ENCODE measurements around the gene NRDC.

The NRDC gene

DNA sequence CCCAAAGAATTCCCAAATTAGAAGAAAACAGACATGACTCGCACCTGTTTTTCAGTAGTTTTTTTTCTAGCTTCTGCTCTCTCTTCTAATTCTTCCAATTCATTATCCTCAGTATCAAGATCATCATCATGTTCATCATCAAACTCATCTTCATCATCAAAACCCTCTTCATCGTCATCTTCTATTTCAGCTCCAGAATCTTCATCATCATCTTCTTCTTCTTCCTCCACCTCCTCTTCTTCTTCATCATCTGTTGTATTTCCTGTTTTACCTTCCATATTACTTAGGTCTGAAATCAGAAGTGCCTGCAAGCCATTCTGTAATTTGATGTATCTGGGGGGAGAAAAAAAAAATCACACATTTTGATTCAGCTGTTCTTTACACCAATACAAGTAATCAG, 38.3 kb downstream of the NRDC start:
- Histone ChIP-seq H3K4me1 (ENCODE audit: control insufficient read depth, low read length) (no peaks in the 10 kb centered on the region), H3K36me3 (ENCODE audit: control insufficient read depth, low read length) (peaks cover 43% of the 10 kb centered on the region), H3F3A (ENCODE audit: control insufficient read depth, insufficient read depth) (no peaks in the 10 kb centered on the region), H3K9me3 (ENCODE audit: control insufficient read depth, insufficient read depth, low read length) (no peaks in the 10 kb centered on the region), H3K9me2 (replicated peaks; ENCODE audit: control insufficient read depth, low read length) (no peaks in the 10 kb centered on the region), H4K20me1 (ENCODE audit: control insufficient read depth, insufficient read depth, low read depth, low read length) (no peaks in the 10 kb centered on the region), H3K4me2 (ENCODE audit: low read length) (no peak overlapping the region), H3K4me3 (ENCODE audit: low read length) (no peak overlapping the region), H3K79me2 (ENCODE audit: control insufficient read depth, low read length) (peaks cover 13% of the 10 kb centered on the region), H3K27me3 (ENCODE audit: control insufficient read depth, low read length) (no peaks in the 10 kb centered on the region), H3K27ac (ENCODE audit: low read depth, low read length) (no peak overlapping the region)
- TF ChIP-seq, protein P1, sequence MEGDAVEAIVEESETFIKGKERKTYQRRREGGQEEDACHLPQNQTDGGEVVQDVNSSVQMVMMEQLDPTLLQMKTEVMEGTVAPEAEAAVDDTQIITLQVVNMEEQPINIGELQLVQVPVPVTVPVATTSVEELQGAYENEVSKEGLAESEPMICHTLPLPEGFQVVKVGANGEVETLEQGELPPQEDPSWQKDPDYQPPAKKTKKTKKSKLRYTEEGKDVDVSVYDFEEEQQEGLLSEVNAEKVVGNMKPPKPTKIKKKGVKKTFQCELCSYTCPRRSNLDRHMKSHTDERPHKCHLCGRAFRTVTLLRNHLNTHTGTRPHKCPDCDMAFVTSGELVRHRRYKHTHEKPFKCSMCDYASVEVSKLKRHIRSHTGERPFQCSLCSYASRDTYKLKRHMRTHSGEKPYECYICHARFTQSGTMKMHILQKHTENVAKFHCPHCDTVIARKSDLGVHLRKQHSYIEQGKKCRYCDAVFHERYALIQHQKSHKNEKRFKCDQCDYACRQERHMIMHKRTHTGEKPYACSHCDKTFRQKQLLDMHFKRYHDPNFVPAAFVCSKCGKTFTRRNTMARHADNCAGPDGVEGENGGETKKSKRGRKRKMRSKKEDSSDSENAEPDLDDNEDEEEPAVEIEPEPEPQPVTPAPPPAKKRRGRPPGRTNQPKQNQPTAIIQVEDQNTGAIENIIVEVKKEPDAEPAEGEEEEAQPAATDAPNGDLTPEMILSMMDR (IDR thresholded peaks at IDR 0.05; ENCODE audit: low read depth, low read length, poor library complexity, severe bottlenecking), result no peak
- TF ChIP-seq EZH2phosphoT487 (IDR thresholded peaks at IDR 0.05; ENCODE audit: borderline replicate concordance, low read length), result no peak

GRCh38 chr1:51839094-51839493, 39.4 kb downstream of the NRDC start:
- no peak overlapping the region for H3K4me2 ChIP-seq (ENCODE audit: low read length)
- peaks cover 11% of the 10 kb centered on the region for H3K79me2 ChIP-seq (ENCODE audit: control insufficient read depth, low read length)
- H3K4me3 ChIP-seq (ENCODE audit: low read length), result no peak overlapping the region
- H3K36me3 ChIP-seq (ENCODE audit: control insufficient read depth, low read length), result peaks cover 43% of the 10 kb centered on the region
- H3K27me3 ChIP-seq (ENCODE audit: control insufficient read depth, low read length), result no peaks in the 10 kb centered on the region
- H3K9me3 ChIP-seq (ENCODE audit: control insufficient read depth, insufficient read depth, low read length), result no peaks in the 10 kb centered on the region
- no peaks in the 10 kb centered on the region for H3F3A ChIP-seq (ENCODE audit: control insufficient read depth, insufficient read depth)
- H3K27ac ChIP-seq (ENCODE audit: low read depth, low read length), result no peak overlapping the region
- no peaks in the 10 kb centered on the region for H3K4me1 ChIP-seq (ENCODE audit: control insufficient read depth, low read length)
- no peaks in the 10 kb centered on the region for H4K20me1 ChIP-seq (ENCODE audit: control insufficient read depth, insufficient read depth, low read depth, low read length)
- TF ChIP-seq EZH2phosphoT487 (IDR thresholded peaks at IDR 0.05; ENCODE audit: borderline replicate concordance, low read length), result no peak
- TF ChIP-seq, protein P1 (IDR thresholded peaks at IDR 0.05; ENCODE audit: low read depth, low read length, poor library complexity, severe bottlenecking), result no peak
- H3K9me2 ChIP-seq (replicated peaks; ENCODE audit: control insufficient read depth, low read length), result no peaks in the 10 kb centered on the region

DNA sequence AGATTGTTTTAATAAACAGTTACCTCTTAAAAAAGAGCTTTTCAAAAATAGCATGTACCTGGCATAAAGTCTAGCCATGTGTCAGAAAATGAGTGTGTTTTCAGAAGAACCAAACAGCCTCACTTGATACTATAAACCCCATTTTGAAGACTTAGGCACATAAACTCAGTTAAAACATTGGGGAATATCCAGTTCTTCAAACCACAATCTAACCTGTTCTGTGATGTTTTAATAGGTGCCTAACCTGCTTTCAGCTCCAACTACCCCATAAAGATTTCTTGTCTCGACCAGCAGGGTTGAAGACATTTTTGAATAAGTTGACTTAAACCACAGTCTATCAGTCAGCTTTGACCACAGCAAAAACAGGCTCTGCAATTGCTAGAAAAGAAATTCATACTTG, 41.3 kb downstream of the NRDC start:
- Histone ChIP-seq H3K9me2 (replicated peaks; ENCODE audit: control insufficient read depth, low read length) (no peaks in the 10 kb centered on the region), H3K4me3 (ENCODE audit: low read length) (no peak overlapping the region), H3K4me1 (ENCODE audit: control insufficient read depth, low read length) (no peaks in the 10 kb centered on the region), H3K27me3 (ENCODE audit: control insufficient read depth, low read length) (no peaks in the 10 kb centered on the region), H3K27ac (ENCODE audit: low read depth, low read length) (no peak overlapping the region), H3F3A (ENCODE audit: control insufficient read depth, insufficient read depth) (no peaks in the 10 kb centered on the region), H3K4me2 (ENCODE audit: low read length) (no peak overlapping the region), H3K79me2 (ENCODE audit: control insufficient read depth, low read length) (peaks cover under 1% of the 10 kb centered on the region), H3K36me3 (ENCODE audit: control insufficient read depth, low read length) (peaks cover 54% of the 10 kb centered on the region), H4K20me1 (ENCODE audit: control insufficient read depth, insufficient read depth, low read depth, low read length) (no peaks in the 10 kb centered on the region), H3K9me3 (ENCODE audit: control insufficient read depth, insufficient read depth, low read length) (no peaks in the 10 kb centered on the region)
- no peak for TF ChIP-seq EZH2phosphoT487 (IDR thresholded peaks at IDR 0.05; ENCODE audit: borderline replicate concordance, low read length)
- TF ChIP-seq, protein P1 (IDR thresholded peaks at IDR 0.05; ENCODE audit: low read depth, low read length, poor library complexity, severe bottlenecking), result no peak

DNA sequence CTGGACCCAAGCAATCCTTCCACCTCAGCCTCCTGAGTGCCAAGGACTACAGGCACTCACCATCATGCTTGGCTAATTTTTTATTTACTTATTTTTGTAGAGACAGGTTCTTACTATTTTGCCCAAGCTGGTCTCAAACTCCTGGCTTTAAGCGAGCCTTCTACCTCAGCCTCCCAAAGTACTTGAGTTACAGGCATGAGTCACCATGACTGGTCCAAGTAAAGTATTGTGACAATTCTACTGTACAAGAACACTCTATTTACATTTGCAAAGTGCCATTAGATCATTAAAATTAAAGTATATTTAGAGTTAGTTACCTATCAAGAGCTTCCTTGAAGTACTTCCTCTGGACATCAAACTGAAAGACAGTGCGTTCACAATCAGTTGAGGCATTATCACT, 44.8 kb downstream of the NRDC start:
- H3F3A ChIP-seq (ENCODE audit: control insufficient read depth, insufficient read depth), result no peaks in the 10 kb centered on the region
- peaks cover 53% of the 10 kb centered on the region for H3K36me3 ChIP-seq (ENCODE audit: control insufficient read depth, low read length)
- H4K20me1 ChIP-seq (ENCODE audit: control insufficient read depth, insufficient read depth, low read depth, low read length), result no peaks in the 10 kb centered on the region
- no peaks in the 10 kb centered on the region for H3K9me2 ChIP-seq (replicated peaks; ENCODE audit: control insufficient read depth, low read length)
- no peak overlapping the region for H3K4me2 ChIP-seq (ENCODE audit: low read length)
- no peaks in the 10 kb centered on the region for H3K9me3 ChIP-seq (ENCODE audit: control insufficient read depth, insufficient read depth, low read length)
- H3K4me3 ChIP-seq (ENCODE audit: low read length), result no peak overlapping the region
- no peak for TF ChIP-seq EZH2phosphoT487 (IDR thresholded peaks at IDR 0.05; ENCODE audit: borderline replicate concordance, low read length)
- TF ChIP-seq, protein P1 (IDR thresholded peaks at IDR 0.05; ENCODE audit: low read depth, low read length, poor library complexity, severe bottlenecking), result no peak
- H3K27ac ChIP-seq (ENCODE audit: low read depth, low read length), result no peak overlapping the region
- no peaks in the 10 kb centered on the region for H3K79me2 ChIP-seq (ENCODE audit: control insufficient read depth, low read length)
- no peaks in the 10 kb centered on the region for H3K27me3 ChIP-seq (ENCODE audit: control insufficient read depth, low read length)
- H3K4me1 ChIP-seq (ENCODE audit: control insufficient read depth, low read length), result no peaks in the 10 kb centered on the region

All from DOHH2 (cell line).